HEK293 (cell line): ENCODE data around the gene HSD17B12.

Experiments used
- MZF1 ChIP-seq: fragments of 450-650 bp; formaldehyde crosslinking; IDR thresholded peaks from 2 replicates; pipeline ENCODE4 v1.5.1; 2017; ENCODE audit warnings: missing biosample characterization, missing genetic modification characterization, borderline replicate concordance
- REPIN1 ChIP-seq: fragments of 450-650 bp; formaldehyde crosslinking; IDR thresholded peaks from 2 replicates; pipeline ENCODE4 v1.5.1; 2017; ENCODE audit warnings: missing biosample characterization, missing genetic modification characterization, low read depth
- ZNF701 ChIP-seq: fragments of 450-650 bp; formaldehyde crosslinking; IDR thresholded peaks from 2 replicates; pipeline ENCODE4 v1.5.1; 2016; ENCODE audit warnings: missing biosample characterization, missing genetic modification characterization
- TF ChIP-seq, protein P1 (sequence below): fragments of 450-650 bp; formaldehyde crosslinking; IDR thresholded peaks from 2 replicates; pipeline ENCODE4 v1.5.1; 2016; ENCODE audit warnings: missing biosample characterization, missing genetic modification characterization

DNA sequence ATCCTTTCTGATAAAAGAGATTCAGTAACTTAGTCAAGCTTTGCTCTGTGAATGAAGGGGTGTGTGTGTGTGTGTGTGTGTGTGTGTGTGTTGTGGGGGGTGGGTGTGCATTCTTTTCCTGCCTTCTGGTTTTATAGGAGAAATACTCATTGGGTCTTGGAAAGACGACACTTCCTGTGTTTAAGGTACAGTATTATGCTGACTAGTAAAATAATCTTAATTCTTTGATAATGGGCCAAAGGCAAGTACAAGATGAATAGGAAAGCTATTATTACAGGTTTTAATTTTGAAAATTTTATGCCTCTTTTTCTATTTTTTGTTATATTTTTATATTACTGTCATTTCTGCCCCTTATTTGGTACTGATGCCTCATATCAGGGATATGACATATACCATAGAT lies 26.1 kb downstream of the HSD17B12 start:
- TF ChIP-seq REPIN1 (tag by site-specific recombination) (no peak), ZNF701 (no peak), MZF1 (tag by site-specific recombination) (no peak)
- TF ChIP-seq, protein P1, sequence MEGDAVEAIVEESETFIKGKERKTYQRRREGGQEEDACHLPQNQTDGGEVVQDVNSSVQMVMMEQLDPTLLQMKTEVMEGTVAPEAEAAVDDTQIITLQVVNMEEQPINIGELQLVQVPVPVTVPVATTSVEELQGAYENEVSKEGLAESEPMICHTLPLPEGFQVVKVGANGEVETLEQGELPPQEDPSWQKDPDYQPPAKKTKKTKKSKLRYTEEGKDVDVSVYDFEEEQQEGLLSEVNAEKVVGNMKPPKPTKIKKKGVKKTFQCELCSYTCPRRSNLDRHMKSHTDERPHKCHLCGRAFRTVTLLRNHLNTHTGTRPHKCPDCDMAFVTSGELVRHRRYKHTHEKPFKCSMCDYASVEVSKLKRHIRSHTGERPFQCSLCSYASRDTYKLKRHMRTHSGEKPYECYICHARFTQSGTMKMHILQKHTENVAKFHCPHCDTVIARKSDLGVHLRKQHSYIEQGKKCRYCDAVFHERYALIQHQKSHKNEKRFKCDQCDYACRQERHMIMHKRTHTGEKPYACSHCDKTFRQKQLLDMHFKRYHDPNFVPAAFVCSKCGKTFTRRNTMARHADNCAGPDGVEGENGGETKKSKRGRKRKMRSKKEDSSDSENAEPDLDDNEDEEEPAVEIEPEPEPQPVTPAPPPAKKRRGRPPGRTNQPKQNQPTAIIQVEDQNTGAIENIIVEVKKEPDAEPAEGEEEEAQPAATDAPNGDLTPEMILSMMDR (tag by site-specific recombination): no peak
